GF-D8 (cell line): ENCODE results near the gene SIT1.
"Not testable (repeated sequence)": the region's sequence is repeated elsewhere in the genome, so short reads cannot be mapped to it uniquely, and the experiment has no call there.

Experiments used
- DNase-seq: peaks from one replicate; lab custom pipeline; 2025; lab: John Stamatoyannopoulos, UW

The SIT1 gene

GRCh38 chr9:35660966-35661415, 10.3 kb upstream of the SIT1 start:
- DNase-seq, result no peak

GRCh38 chr9:35659340-35659739, 8.6 kb upstream of the SIT1 start:
- DNase-seq, result no peak

GRCh38 chr9:35658968-35659220, 8.2 kb upstream of the SIT1 start:
- no peak for DNase-seq

- no peak for DNase-seq
Observed at GRCh38 chr9:35658137-35658967, 7.6 kb upstream of the SIT1 start, which contains the start of gene CCDC107. CCDC107 (plus strand) TSS chr9:35658292; CDS start chr9:35658380, 88 bp downstream.

- DNase-seq, result peak; percentile 96
Observed at GRCh38 chr9:35657546-35658136, 6.9 kb upstream of the SIT1 start, which contains the start of gene RMRP. RMRP (minus strand) TSS chr9:35658019.

GRCh38 chr9:35656831-35657545, 6.3 kb upstream of the SIT1 start:
- no peak for DNase-seq

GRCh38 chr9:35656348-35656747, 5.6 kb upstream of the SIT1 start:
- DNase-seq, result no peak

- DNase-seq, result no peak
Observed at GRCh38 chr9:35653611-35654010, 2.9 kb upstream of the SIT1 start.

- no peak for DNase-seq
Observed at GRCh38 chr9:35652829-35653209, 2.1 kb upstream of the SIT1 start.

GRCh38 chr9:35651956-35652828, 1.5 kb upstream of the SIT1 start:
- no peak for DNase-seq

- no peak for DNase-seq
Observed at GRCh38 chr9:35649431-35650340, 1.0 kb downstream of the SIT1 start.

GRCh38 chr9:35646533-35647265, 4.0 kb downstream of the SIT1 start:
- peak; percentile 68 for DNase-seq

GRCh38 chr9:35646153-35646532, 4.6 kb downstream of the SIT1 start:
- DNase-seq, result peak; percentile 44

GRCh38 chr9:35645736-35646135, 5.0 kb downstream of the SIT1 start:
- not testable (repeated sequence) for DNase-seq

- DNase-seq, result no peak
Observed at GRCh38 chr9:35643046-35643445, 7.7 kb downstream of the SIT1 start.

GRCh38 chr9:35641478-35641877, 9.3 kb downstream of the SIT1 start:
- DNase-seq, result peak; percentile 55

- not testable (repeated sequence) for DNase-seq
Observed at GRCh38 chr9:35640431-35640830, 10.3 kb downstream of the SIT1 start.

GRCh38 chr9:35639631-35640030, 11.1 kb downstream of the SIT1 start:
- no peak for DNase-seq

- not testable (repeated sequence) for DNase-seq
Observed at GRCh38 chr9:35639225-35639624, 11.5 kb downstream of the SIT1 start.

GRCh38 chr9:35638751-35639150, 12.0 kb downstream of the SIT1 start:
- DNase-seq, result not testable (repeated sequence)
